ENCODE measurements around the gene CALHM4. TPM values are rescaled to one million over a fixed set of nuclear protein-coding genes. Genes with fewer than 3 reads are reported as not detected.
A peak's percentile ranks its signal among the peaks of the same experiment; 100 is the strongest.

Gene CALHM4
- polyA plus RNA-seq, 4 donors = 0.49 to 0.79 (median 0.61) TPM

- DNase-seq (ENCODE audit: low read depth in 4 of 4, low spot score in 3 of 4) = no peak
These were observed 18.4 kb upstream of the CALHM4 start for GRCh38 chr6:116535109-116535508.

- no peak for DNase-seq (ENCODE audit: low read depth in 4 of 4, low spot score in 3 of 4)
These were observed 17.3 kb upstream of the CALHM4 start for GRCh38 chr6:116536216-116536621.

DNA sequence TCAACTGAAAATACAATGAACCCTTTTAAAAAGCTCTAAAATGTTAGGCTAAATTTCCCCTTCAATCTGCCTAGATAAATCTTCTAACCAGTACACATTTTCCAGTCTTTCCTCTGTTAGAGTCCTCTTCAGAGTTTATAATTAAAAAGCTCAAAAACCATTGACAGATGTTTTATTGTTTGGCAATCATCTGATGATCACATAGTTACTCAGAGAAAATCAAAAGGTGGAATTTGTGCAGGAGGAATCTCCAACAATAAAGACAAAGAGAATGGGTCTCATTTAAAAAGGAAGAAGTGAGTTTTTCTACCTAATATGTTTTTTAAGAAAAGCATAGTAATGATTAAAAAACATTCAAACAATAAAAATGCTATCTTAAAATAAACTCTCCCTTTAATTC, 11.1 kb upstream of the CALHM4 start:
- no peak for DNase-seq (ENCODE audit: low read depth in 4 of 4, low spot score in 3 of 4)

DNA sequence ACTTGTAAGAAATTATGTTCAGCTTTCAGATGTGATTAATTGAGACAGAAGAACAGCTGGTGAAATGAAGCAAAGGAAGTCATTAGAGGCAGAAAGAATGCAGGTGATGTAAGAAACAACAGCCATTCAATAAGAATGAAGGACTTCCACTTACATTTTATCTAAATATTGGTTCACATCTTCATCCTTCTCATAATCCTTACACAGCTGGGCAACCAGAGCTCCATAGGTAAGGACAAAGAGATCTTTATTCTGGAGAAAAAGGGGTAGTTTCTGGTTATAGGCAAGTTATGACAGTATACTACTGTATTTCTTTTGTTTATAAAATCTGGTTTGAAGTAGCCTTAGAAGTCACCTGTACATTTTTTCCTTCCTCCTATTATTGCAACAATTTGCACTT, 10.4 kb upstream of the CALHM4 start:
- DNase-seq (ENCODE audit: low read depth in 4 of 4, low spot score in 3 of 4) = no peak

GRCh38 chr6:116545651-116546050, 7.9 kb upstream of the CALHM4 start, which contains the start of gene TRAPPC3L:
TSS of gene TRAPPC3L (minus strand) at chr6:116545684. CDS start at chr6:116545514, 170 bp downstream.
- DNase-seq (ENCODE audit: low read depth in 4 of 4, low spot score in 3 of 4) = no peak

- no peak for DNase-seq (ENCODE audit: low read depth in 4 of 4, low spot score in 3 of 4)
These were observed 6.2 kb upstream of the CALHM4 start for GRCh38 chr6:116547358-116547757.

- DNase-seq (ENCODE audit: low read depth in 4 of 4, low spot score in 3 of 4) = no peak
These were observed 2.8 kb upstream of the CALHM4 start for GRCh38 chr6:116550796-116551195.

DNA sequence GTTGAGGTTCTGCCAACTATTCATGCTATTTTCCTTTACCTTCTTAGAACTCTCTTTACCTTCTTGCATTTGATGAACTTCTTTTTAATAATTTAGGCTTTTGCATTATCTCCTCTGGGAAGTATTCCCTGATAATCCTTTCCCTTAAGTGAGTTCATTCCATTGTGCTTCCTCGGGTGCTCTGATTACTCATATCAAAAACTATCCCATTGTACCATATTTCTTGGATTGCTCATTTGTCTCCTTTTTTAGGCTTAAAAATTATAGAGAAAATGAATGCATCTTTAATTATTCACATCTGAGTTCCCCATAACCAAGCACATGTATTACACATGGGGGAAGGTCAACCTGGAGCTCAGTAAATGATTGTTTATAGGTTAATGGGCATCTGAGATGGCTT, 2.5 kb downstream of the CALHM4 start:
- no peak for DNase-seq (ENCODE audit: low read depth in 4 of 4, low spot score in 3 of 4)

DNA sequence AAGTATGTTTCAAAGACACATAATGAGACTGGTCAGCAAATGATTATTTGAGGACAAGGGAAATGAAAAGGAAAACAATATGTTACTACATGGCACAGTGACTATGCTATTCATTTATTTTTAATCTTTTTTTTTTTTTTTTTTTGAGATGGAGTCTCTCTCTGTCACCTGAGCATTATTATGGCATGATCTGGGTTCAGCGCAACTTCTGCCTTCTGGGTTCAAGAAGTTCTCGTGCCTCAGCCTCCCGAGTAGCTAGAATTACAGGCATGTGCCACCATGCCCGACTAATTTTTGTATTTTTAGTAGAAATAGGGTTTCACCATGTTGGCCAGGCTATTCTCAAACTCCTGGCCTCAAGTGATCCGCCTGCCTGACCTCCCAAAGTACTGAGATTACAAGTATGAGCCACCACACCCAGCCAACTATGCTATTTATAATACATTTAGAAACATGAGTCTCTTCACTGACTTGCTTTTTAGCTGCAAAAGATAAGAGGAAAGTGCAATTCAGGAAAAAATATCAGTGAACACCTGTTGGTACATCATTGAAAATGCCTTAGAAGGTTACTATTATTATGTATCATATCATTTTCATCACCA, 3.4 kb downstream of the CALHM4 start:
- DNase-seq (ENCODE audit: low read depth in 4 of 4, low spot score in 3 of 4) = no peak

GRCh38 chr6:116557893-116558292, 4.3 kb downstream of the CALHM4 start:
- DNase-seq (ENCODE audit: low read depth in 4 of 4, low spot score in 3 of 4) = peak in 1 of 4 donors; percentile 28

- no peak for DNase-seq (ENCODE audit: low read depth in 4 of 4, low spot score in 3 of 4)
These were observed 6.6 kb downstream of the CALHM4 start for GRCh38 chr6:116560130-116560529.

- DNase-seq (ENCODE audit: low read depth in 4 of 4, low spot score in 3 of 4) = peak in 3 of 4 donors; percentile 65 to 82 (median 66)
These were observed 7.9 kb downstream of the CALHM4 start for GRCh38 chr6:116561377-116562018.

DNA sequence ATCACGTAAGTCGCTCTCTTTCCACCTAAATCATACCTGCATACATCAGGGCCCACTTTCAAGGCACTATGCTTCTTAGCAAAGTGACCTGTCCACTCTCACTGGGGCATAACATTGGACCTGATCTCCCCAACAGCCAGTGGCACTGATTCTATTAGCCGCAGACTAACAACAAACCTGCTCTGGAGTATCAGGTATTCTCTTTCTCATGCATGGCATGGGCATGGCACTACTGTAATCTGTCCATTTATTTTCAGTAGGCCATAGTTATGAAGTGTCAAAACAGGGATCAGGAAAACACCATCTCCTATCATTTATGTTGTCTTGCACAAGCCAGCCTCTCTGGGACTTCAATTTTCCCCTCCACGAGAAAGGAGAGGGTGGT, 8.5 kb downstream of the CALHM4 start:
- no peak for DNase-seq (ENCODE audit: low read depth in 4 of 4, low spot score in 3 of 4)

DNA sequence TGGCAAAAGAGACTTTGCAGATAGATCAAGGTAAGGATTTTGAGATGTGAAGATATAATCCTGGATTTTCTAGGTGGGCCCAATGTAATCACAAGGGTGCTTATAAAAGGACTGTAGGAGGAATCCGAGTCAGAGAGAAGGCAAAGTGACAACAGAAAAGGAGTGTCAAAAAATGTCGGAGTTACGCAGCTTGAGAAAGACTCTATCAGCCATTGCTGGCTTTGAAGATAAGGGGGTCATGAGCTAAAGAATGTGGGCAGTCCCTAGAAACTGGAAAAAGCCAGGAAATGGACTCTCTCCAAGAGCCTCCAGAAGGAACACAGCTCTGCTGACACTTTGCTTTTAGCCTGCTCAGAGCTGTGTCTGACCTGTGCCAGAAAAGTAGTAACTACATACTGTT, 9.1 kb downstream of the CALHM4 start:
- DNase-seq (ENCODE audit: low read depth in 4 of 4, low spot score in 3 of 4) = no peak

- no peak for DNase-seq (ENCODE audit: low read depth in 4 of 4, low spot score in 3 of 4)
These were observed 10.3 kb downstream of the CALHM4 start for GRCh38 chr6:116563830-116564229.

- DNase-seq (ENCODE audit: low read depth in 4 of 4, low spot score in 3 of 4) = no peak
These were observed 10.8 kb downstream of the CALHM4 start for GRCh38 chr6:116564311-116564710.

GRCh38 chr6:116564921-116565872, 11.6 kb downstream of the CALHM4 start:
- no peak for DNase-seq (ENCODE audit: low read depth in 4 of 4, low spot score in 3 of 4)

- DNase-seq (ENCODE audit: low read depth in 4 of 4, low spot score in 3 of 4) = no peak
These were observed 14.6 kb downstream of the CALHM4 start for GRCh38 chr6:116568111-116568510.

DNA sequence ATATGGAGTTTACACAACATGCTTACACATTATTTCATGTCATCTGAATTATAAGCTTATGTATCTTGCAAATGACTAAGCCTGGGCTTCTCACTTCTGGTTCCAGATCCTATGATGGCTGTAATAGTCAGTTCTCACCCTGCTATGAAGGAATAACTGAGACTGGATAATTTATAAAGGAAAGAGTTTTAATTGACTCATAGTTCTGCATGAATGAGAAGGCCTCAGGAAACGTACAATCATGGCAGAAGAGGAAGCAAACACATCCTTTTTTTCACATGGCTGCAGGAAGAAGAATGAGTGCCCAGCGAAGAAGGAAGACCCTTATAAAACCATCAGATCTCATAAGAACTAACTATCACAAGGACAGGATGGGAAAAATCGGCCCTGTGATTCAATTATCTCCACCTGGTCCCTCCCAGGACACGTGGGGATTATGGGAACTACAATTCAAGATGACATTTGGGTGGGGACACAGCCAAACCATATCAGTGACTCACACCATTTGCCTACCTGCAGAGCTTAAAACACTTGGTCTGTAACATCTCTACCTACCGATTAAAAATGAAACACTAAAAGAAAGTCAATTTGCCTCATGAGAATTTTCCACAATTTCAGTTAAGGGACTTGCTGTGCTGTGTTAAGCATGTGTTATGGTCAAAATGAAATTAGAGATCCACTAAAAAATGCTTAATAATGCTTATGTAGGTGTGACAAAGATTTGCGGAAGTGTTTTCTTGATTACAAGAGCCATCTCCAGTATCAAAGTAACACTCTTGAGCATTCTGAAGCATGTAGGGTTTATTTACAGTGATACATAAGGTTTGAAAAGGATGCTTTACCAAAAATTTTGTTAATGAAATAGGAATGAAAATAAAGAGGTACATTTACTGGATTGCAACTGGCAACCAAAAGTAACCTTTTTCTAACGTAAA, 15.5 kb downstream of the CALHM4 start:
- DNase-seq (ENCODE audit: low read depth in 4 of 4, low spot score in 3 of 4) = no peak
